Measurements from ENCODE around the gene ABCC5. TPM values are rescaled to one million over a fixed set of nuclear protein-coding genes. Genes with fewer than 3 reads are reported as not detected.

The ABCC5 gene
- total RNA-seq, 1 experiment from 2014 or later: 35.1 TPM

DNA sequence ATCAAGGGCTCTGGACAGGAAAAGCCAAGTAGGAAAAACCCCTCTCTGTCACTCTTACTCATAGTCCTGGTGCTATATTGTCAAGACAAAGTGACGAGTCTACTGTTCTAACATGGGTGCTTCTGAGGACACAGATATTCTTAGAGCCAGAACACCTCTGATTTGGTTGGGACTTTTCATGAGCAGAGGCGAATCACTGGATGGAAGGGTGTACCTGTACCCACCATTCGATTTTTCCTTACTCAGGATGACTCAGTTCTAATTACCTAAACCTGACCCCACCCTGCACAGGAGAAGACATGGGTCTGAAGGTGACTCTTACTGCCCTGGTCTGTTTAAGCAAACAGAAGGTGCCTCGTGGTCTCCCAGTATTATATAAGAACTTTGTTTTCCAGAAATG is 58.5 kb downstream of the ABCC5 start:
- CTCF ChIA-PET: no interaction called here
- Histone ChIP-seq H3K36me3 (ENCODE audit: control insufficient read depth, insufficient read depth, low read length) (no peaks in the 10 kb centered on the region; the same call in 1 of the 2 replicates), H3K4me1 (ENCODE audit: control insufficient read depth, insufficient read depth, low read length) (no peaks in the 10 kb centered on the region), H3K9me3 (ENCODE audit: control insufficient read depth, insufficient read depth, low read depth, low read length) (no peaks in the 10 kb centered on the region), H3K27me3 (ENCODE audit: control insufficient read depth, insufficient read depth, low read length) (no peaks in the 10 kb centered on the region), H3K27ac (ENCODE audit: low read length) (no peak overlapping the region), H3K4me3 (ENCODE audit: low read depth in 2 of 2, low read length in 2 of 2) (no peak overlapping the region)
- BruUV-seq (replicated peaks): no TSS peak
- TF ChIP-seq TCF7L2 (IDR thresholded peaks at IDR 0.05; ENCODE audit: low read depth, low read length) (no peak), SIN3A (IDR thresholded peaks at IDR 0.05; ENCODE audit: borderline replicate concordance, insufficient read depth, low read depth, low read length) (no peak), POLR2AphosphoS5 (IDR thresholded peaks at IDR 0.05; ENCODE audit: low read depth, low read length) (no peak)
- TF ChIP-seq, protein P1, sequence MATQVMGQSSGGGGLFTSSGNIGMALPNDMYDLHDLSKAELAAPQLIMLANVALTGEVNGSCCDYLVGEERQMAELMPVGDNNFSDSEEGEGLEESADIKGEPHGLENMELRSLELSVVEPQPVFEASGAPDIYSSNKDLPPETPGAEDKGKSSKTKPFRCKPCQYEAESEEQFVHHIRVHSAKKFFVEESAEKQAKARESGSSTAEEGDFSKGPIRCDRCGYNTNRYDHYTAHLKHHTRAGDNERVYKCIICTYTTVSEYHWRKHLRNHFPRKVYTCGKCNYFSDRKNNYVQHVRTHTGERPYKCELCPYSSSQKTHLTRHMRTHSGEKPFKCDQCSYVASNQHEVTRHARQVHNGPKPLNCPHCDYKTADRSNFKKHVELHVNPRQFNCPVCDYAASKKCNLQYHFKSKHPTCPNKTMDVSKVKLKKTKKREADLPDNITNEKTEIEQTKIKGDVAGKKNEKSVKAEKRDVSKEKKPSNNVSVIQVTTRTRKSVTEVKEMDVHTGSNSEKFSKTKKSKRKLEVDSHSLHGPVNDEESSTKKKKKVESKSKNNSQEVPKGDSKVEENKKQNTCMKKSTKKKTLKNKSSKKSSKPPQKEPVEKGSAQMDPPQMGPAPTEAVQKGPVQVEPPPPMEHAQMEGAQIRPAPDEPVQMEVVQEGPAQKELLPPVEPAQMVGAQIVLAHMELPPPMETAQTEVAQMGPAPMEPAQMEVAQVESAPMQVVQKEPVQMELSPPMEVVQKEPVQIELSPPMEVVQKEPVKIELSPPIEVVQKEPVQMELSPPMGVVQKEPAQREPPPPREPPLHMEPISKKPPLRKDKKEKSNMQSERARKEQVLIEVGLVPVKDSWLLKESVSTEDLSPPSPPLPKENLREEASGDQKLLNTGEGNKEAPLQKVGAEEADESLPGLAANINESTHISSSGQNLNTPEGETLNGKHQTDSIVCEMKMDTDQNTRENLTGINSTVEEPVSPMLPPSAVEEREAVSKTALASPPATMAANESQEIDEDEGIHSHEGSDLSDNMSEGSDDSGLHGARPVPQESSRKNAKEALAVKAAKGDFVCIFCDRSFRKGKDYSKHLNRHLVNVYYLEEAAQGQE (IDR thresholded peaks at IDR 0.05; ENCODE audit: insufficient read depth in 1 of 2, low read depth in 2 of 2, low read length in 1 of 2): no peak
- TF ChIP-seq, protein P2, sequence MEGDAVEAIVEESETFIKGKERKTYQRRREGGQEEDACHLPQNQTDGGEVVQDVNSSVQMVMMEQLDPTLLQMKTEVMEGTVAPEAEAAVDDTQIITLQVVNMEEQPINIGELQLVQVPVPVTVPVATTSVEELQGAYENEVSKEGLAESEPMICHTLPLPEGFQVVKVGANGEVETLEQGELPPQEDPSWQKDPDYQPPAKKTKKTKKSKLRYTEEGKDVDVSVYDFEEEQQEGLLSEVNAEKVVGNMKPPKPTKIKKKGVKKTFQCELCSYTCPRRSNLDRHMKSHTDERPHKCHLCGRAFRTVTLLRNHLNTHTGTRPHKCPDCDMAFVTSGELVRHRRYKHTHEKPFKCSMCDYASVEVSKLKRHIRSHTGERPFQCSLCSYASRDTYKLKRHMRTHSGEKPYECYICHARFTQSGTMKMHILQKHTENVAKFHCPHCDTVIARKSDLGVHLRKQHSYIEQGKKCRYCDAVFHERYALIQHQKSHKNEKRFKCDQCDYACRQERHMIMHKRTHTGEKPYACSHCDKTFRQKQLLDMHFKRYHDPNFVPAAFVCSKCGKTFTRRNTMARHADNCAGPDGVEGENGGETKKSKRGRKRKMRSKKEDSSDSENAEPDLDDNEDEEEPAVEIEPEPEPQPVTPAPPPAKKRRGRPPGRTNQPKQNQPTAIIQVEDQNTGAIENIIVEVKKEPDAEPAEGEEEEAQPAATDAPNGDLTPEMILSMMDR (IDR thresholded peaks at IDR 0.05): no peak
- ATAC-seq: no peak
- POLR2A ChIA-PET: no interaction called here
- intact Hi-C loops (cut with micrococcal nuclease; ENCODE audit: unreplicated experiment) (no loop called here), in situ Hi-C loops (cut with HindIII; ENCODE audit: low pct_unique_long_range_greater_than_20kb, low sequenced_read_pairs) (no loop called here)
- DNase-seq (ENCODE audit: low read depth, low spot score): no peak

DNA sequence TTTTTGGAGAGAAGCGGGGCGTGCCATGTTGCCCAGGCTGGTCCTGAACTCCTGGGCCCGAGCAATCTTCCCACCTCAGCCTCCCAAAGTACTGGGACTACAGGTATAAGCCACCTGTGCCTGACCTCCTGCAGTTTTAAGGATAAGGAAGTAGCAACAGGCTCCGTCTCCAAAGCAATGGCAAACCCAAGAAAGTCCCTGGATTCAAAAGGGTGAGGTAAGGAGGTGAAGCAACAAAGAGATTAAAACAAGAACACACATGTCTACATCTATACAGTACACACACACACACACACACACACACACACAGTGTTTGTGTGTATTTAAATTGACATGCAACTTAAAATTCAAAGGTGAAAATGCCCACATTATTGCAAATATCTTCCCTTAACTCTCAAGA is 58.9 kb downstream of the ABCC5 start:
- TF ChIP-seq POLR2AphosphoS5 (IDR thresholded peaks at IDR 0.05; ENCODE audit: low read depth, low read length): no peak
- TF ChIP-seq, protein P1 (IDR thresholded peaks at IDR 0.05; ENCODE audit: insufficient read depth in 1 of 2, low read depth in 2 of 2, low read length in 1 of 2): no peak
- no peak for TF ChIP-seq TCF7L2 (IDR thresholded peaks at IDR 0.05; ENCODE audit: low read depth, low read length)
- no peak for TF ChIP-seq SIN3A (IDR thresholded peaks at IDR 0.05; ENCODE audit: borderline replicate concordance, insufficient read depth, low read depth, low read length)
- TF ChIP-seq, protein P2 (IDR thresholded peaks at IDR 0.05): no peak
- ATAC-seq (no peak), DNase-seq (ENCODE audit: low read depth, low spot score) (no peak)
- in situ Hi-C loops (cut with HindIII; ENCODE audit: low pct_unique_long_range_greater_than_20kb, low sequenced_read_pairs) (no loop called here), intact Hi-C loops (cut with micrococcal nuclease; ENCODE audit: unreplicated experiment) (no loop called here)
- ChIA-PET CTCF (no interaction called here), POLR2A (no interaction called here)
- Histone ChIP-seq H3K27me3 (ENCODE audit: control insufficient read depth, insufficient read depth, low read length) (no peaks in the 10 kb centered on the region), H3K27ac (ENCODE audit: low read length) (no peak overlapping the region), H3K4me3 (ENCODE audit: low read depth in 2 of 2, low read length in 2 of 2) (no peak overlapping the region), H3K36me3 (ENCODE audit: control insufficient read depth, insufficient read depth, low read length) (no peaks in the 10 kb centered on the region; the same call in 1 of the 2 replicates), H3K4me1 (ENCODE audit: control insufficient read depth, insufficient read depth, low read length) (no peaks in the 10 kb centered on the region), H3K9me3 (ENCODE audit: control insufficient read depth, insufficient read depth, low read depth, low read length) (no peaks in the 10 kb centered on the region)
- BruUV-seq (replicated peaks): no TSS peak
